ENCODE results near the gene SCLY. TPM values are rescaled to one million over a fixed set of nuclear protein-coding genes. Genes with fewer than 3 reads are reported as not detected.

SCLY gene
- total and polyA plus RNA-seq, 2 of the 8 experiments (the other 6 are each of a cell fraction or from before 2014, with no cell fraction given): 79.0 to 79.5 TPM

DNA sequence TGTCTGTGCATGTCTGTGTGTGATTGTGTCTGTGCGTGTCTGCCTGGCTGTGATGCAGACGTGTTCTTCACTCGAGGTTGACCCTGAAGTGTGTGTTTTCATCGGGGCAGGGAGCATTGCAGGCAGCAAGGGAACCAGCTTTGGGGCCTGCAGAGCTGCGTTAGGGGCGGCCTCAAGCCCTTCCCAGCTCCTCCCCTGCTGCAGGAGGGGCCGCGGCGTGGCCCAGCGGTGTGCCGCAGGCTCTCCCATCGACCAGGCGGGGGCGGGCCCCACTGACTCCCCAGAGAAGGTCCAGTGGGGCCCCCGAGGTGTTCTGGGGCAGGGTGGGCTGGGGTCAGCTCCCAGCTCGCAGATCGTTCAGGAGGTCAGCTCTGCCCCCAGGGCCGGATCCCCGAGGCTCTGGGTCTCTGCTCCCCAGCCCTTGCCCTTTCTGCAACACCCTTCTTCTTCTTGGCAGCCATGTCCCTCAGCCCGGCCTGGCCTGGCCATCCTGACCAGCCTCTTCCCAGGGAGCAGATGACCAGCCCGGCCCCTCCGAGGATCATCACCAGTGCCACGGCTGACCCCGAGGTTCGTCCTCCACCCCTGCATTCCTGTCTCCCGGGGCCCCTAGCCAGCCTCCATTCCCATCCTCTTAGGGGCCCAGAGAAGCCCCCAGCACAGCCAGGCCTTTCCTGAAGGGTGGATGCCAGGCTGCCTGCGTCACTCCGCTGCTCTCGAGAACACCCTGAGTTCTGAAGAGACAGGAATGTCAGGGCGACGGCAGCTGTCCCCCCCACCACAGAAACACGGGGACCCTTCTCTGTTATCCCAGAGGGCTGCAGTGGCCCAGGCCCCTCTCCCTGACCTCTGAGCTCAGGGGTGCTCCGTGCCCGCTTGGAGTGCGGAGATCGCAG lies 66.6 kb downstream of the SCLY start:
- 0 out of 4 replicates have a peak, but pooled peaks cover 0 to 4% of the 10 kb centered on the region in 2 experiments for H3K9me3 ChIP-seq (ENCODE audit: insufficient read depth in 2 of 2, low read depth in 1 of 2, low read length in 1 of 2)
- no peak overlapping the region for H3K9ac ChIP-seq (replicated peaks in 1 of 4; ENCODE audit: extremely low read depth in 1 of 4, low read depth in 3 of 4, low read length in 3 of 4)
- no peak overlapping the region for H3K4me3 ChIP-seq (ENCODE audit: extremely low read depth in 1 of 4, insufficient read depth in 2 of 4, low read depth in 3 of 4, low read length in 4 of 4)
- no peak overlapping the region for H2BK5ac ChIP-seq (ENCODE audit: low read depth, low read length)
- ChIA-PET CTCF (ENCODE audit: partially characterized antibody) (interaction anchor here (0.8 to 5.3 kb wide), 9 partner anchors 10 to 203 kb away, joined by 3 to 41 read pairs (median 4); partner anchors contain the start of gene KLHL30), POLR2A (ENCODE audit: partially characterized antibody) (interaction anchor here (1.4 kb wide), 1 partner anchor 33 kb away, joined by 5 read pairs; no protein-coding TSS in a partner anchor)
- no peak overlapping the region for H3K27ac ChIP-seq (ENCODE audit: low read depth, low read length)
- no peak overlapping the region for H4K8ac ChIP-seq (ENCODE audit: extremely low read depth, insufficient read depth, low read length)
- H3K23ac ChIP-seq (ENCODE audit: insufficient read length): no peak overlapping the region
- H3K56ac ChIP-seq (replicated peaks; ENCODE audit: insufficient read length, low read depth, low read length): peak overlapping the region; percentile 69
- H2BK12ac ChIP-seq (ENCODE audit: low read depth, low read length): 0 out of 2 replicates have a peak overlapping the region, but pooled peaks have one; percentile 27
- no peaks in the 10 kb centered on the region for H3K79me1 ChIP-seq (ENCODE audit: low read depth, low read length)
- no peak for FAIRE-seq
- peak overlapping the region; percentile 69; the same call in 1 of the 2 replicates for H2AK5ac ChIP-seq (ENCODE audit: low read depth, low read length)
- 80% methylated on average over 20 of the region's 36 CpGs; no CpG with 5 or more reads in 1 of the 2 experiments for WGBS, 2 experiments (ENCODE audit: extremely low coverage in 1 of 2, insufficient coverage in 1 of 2, insufficient read length in 1 of 2, insufficient replicate concordance in 2 of 2, low coverage in 1 of 2, low lambda C conversion rate in 2 of 2, missing lambda C conversion rate in 1 of 2)
- peaks cover 0 to 14% of the 10 kb centered on the region in 2 experiments for H4K20me1 ChIP-seq (replicated peaks in 1 of 2; ENCODE audit: control insufficient read depth in 1 of 2, insufficient read depth in 2 of 2, low read length in 2 of 2)
- H4K91ac ChIP-seq (replicated peaks; ENCODE audit: insufficient read length, low read length): peak overlapping the region; percentile 95
- no peak overlapping the region for H2BK20ac ChIP-seq (ENCODE audit: low read length)
- H3K4ac ChIP-seq (replicated peaks; ENCODE audit: insufficient read length, low read depth, low read length): peak overlapping the region; percentile 78
- H3K14ac ChIP-seq (ENCODE audit: insufficient read length): no peak overlapping the region
- H3K36me3 ChIP-seq (ENCODE audit: control insufficient read depth in 2 of 4, insufficient read depth in 4 of 4, low read length in 3 of 4): no peaks in the 10 kb centered on the region; a peak in 1 of 8 replicates
- no peaks in the 10 kb centered on the region for H3K79me2 ChIP-seq (ENCODE audit: control insufficient read depth in 1 of 2, insufficient read depth in 2 of 2, low read length in 2 of 2)
- no peak overlapping the region for H2AFZ ChIP-seq (ENCODE audit: low read length)
- H3K27me3 ChIP-seq (replicated peaks in 1 of 4; ENCODE audit: control insufficient read depth in 3 of 4, extremely low read depth in 1 of 4, insufficient read depth in 3 of 4, low read length in 3 of 4): no peaks in the 10 kb centered on the region
- H3K4me1 ChIP-seq (replicated peaks in 1 of 4; ENCODE audit: control insufficient read depth in 3 of 4, insufficient read depth in 4 of 4, low read length in 3 of 4): peaks cover 0 to 13% (median 0%) of the 10 kb centered on the region in 4 experiments; a peak in 2 of 7 replicates
- H2BK15ac ChIP-seq (ENCODE audit: low read length): peak overlapping the region; percentile 48
- no peak overlapping the region for H2BK120ac ChIP-seq (replicated peaks; ENCODE audit: low read depth, low read length)
- TF ChIP-seq SUZ12 (IDR thresholded peaks at IDR 0.05; ENCODE audit: low read length): no peak
- TF ChIP-seq CTBP2 (IDR thresholded peaks at IDR 0.05; ENCODE audit: borderline replicate concordance, insufficient read depth, insufficient read length, low read length): no peak
- no peak for TF ChIP-seq TEAD4 (IDR thresholded peaks at IDR 0.05; ENCODE audit: low read depth, low read length)
- no peak overlapping the region for H4K5ac ChIP-seq (ENCODE audit: insufficient read length, low read depth, low read length)
- DNase-seq (ENCODE audit: low read depth in 1 of 2, low spot score in 2 of 2): no peak
- H3K4me2 ChIP-seq (ENCODE audit: insufficient read depth in 1 of 2, low read depth in 2 of 2, low read length in 2 of 2): peak overlapping the region in 1 of 2 experiments; percentile 9; a peak in 1 of 4 replicates
- H3K18ac ChIP-seq (ENCODE audit: extremely low read depth, low read length): no peak overlapping the region; the same call in 1 of the 2 replicates
- peaks cover 15% of the 10 kb centered on the region for H3K23me2 ChIP-seq (ENCODE audit: low read depth, low read length)
